ENCODE data around the gene VWA3B.

- TF ChIP-seq CTCF (IDR thresholded peaks at IDR 0.05) (no peak), ZFX (IDR thresholded peaks at IDR 0.05; ENCODE audit: borderline replicate concordance) (no peak)
These were observed 165.2 kb downstream of the VWA3B start for GRCh38 chr2:98252038-98252773.
